Neural progenitor cell (in vitro differentiated cells): ENCODE results near the gene FUT7. TPM values are rescaled to one million over a fixed set of nuclear protein-coding genes. Genes with fewer than 3 reads are reported as not detected.

Experiments
- DNase-seq: peaks from one replicate; pipeline ENCODE4 v3.0.0-alpha.2; 2016; ENCODE audit warnings: low spot score
- H2AFZ ChIP-seq: fragments of 200-600 bp; sonication (generic); replicated peaks from 2 replicates; pipeline ENCODE4 v1.6.1; 2016; ENCODE audit warnings: antibody characterized with exemption
- H3F3A ChIP-seq: fragments of 200-600 bp; sonication (generic); 2 replicates; pipeline ENCODE4 v1.6.1; 2016; ENCODE audit warnings: antibody characterized with exemption, low read depth
- H3K27ac ChIP-seq: fragments of 200-600 bp; sonication (generic); 2 replicates; pipeline ENCODE4 v1.5.1; 2016; ENCODE audit warnings: mild to moderate bottlenecking
- H3K27me3 ChIP-seq: fragments of 200-600 bp; sonication (generic); 2 replicates; pipeline ENCODE4 v1.6.1; 2016; ENCODE audit warnings: mild to moderate bottlenecking, moderate library complexity
- H3K36me3 ChIP-seq: fragments of 200-600 bp; sonication (generic); 2 replicates; pipeline ENCODE4 v1.5.1; 2016
- H3K4me1 ChIP-seq: fragments of 200-600 bp; sonication (generic); 2 replicates; pipeline ENCODE4 v1.6.1; 2016; ENCODE audit warnings: mixed run types
- H3K4me2 ChIP-seq: fragments of 200-600 bp; sonication (generic); 2 replicates; pipeline ENCODE4 v1.6.1; 2016
- H3K4me3 ChIP-seq: fragments of 200-600 bp; sonication (generic); 2 replicates; pipeline ENCODE4 v1.5.1; 2016
- H3K79me2 ChIP-seq: fragments of 200-600 bp; sonication (generic); 2 replicates; pipeline ENCODE4 v1.6.1; 2016; ENCODE audit warnings: low read depth
- H3K9ac ChIP-seq: fragments of 200-600 bp; sonication (generic); 2 replicates; pipeline ENCODE4 v1.6.1; 2016
- H3K9me3 ChIP-seq: fragments of 200-600 bp; sonication (generic); 2 replicates; pipeline ENCODE4 v1.5.1; 2016; ENCODE audit warnings: low read depth
- H4K20me1 ChIP-seq: fragments of 200-600 bp; sonication (generic); 2 replicates; pipeline ENCODE4 v1.6.1; 2016; ENCODE audit warnings: low read depth
- H3K27ac Mint-ChIP-seq: 3 replicates; pipeline ENCODE4 v1.8.0; 2021; ENCODE audit warnings: mixed read lengths
- H3K27me3 Mint-ChIP-seq: 2 replicates; pipeline ENCODE4 v1.8.0; 2022; ENCODE audit warnings: low read depth, mild to moderate bottlenecking, inconsistent platforms, moderate library complexity, mixed read lengths; ENCODE audit not compliant: insufficient read depth
- H3K36me3 Mint-ChIP-seq: 3 replicates; pipeline ENCODE4 v1.8.0; 2021; ENCODE audit warnings: mixed read lengths
- H3K4me1 Mint-ChIP-seq: 3 replicates; pipeline ENCODE4 v1.8.0; 2021; ENCODE audit warnings: mixed read lengths
- H3K4me3 Mint-ChIP-seq: 3 replicates; pipeline ENCODE4 v1.8.0; 2021; ENCODE audit warnings: mild to moderate bottlenecking, moderate library complexity, mixed read lengths
- H3K9me3 Mint-ChIP-seq: 3 replicates; pipeline ENCODE4 v1.8.0; 2020; ENCODE audit warnings: mixed read lengths
- EZH2 ChIP-seq: fragments of 200-600 bp; sonication (generic); IDR thresholded peaks from 2 replicates; pipeline ENCODE4 v1.6.1; 2017; ENCODE audit warnings: antibody characterized with exemption, mild to moderate bottlenecking, moderate library complexity
- EZH2phosphoT487 ChIP-seq: fragments of 200-600 bp; sonication (generic); IDR thresholded peaks from 2 replicates; pipeline ENCODE4 v1.6.1; 2017; ENCODE audit warnings: antibody characterized with exemption
- total RNA-seq: library from RNA; depleted of rRNA; stranded (reverse); fragments of >200 nt; gene quantifications from 2 replicates; pipeline ENCODE4 v1.2.3, GENCODE V29; 2015; ENCODE audit warnings: low replicate concordance
- TF ChIP-seq, protein P1 (sequence below): fragments of 200-600 bp; sonication (generic); IDR thresholded peaks from 2 replicates; pipeline ENCODE4 v1.5.1; 2017; ENCODE audit warnings: antibody characterized with exemption, mild to moderate bottlenecking

FUT7 gene
- total RNA-seq, 1 donor from 2014 or later = not detected

- TF ChIP-seq EZH2phosphoT487 (no peak), EZH2 (no peak)
- TF ChIP-seq, protein P1, sequence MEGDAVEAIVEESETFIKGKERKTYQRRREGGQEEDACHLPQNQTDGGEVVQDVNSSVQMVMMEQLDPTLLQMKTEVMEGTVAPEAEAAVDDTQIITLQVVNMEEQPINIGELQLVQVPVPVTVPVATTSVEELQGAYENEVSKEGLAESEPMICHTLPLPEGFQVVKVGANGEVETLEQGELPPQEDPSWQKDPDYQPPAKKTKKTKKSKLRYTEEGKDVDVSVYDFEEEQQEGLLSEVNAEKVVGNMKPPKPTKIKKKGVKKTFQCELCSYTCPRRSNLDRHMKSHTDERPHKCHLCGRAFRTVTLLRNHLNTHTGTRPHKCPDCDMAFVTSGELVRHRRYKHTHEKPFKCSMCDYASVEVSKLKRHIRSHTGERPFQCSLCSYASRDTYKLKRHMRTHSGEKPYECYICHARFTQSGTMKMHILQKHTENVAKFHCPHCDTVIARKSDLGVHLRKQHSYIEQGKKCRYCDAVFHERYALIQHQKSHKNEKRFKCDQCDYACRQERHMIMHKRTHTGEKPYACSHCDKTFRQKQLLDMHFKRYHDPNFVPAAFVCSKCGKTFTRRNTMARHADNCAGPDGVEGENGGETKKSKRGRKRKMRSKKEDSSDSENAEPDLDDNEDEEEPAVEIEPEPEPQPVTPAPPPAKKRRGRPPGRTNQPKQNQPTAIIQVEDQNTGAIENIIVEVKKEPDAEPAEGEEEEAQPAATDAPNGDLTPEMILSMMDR = no peak
- H3K36me3 ChIP-seq = no peaks in the 10 kb centered on the region
- peaks cover 5% of the 10 kb centered on the region for H3K27me3 Mint-ChIP-seq
These were observed 9.2 kb upstream of the FUT7 start for GRCh38 chr9:137041124-137041523.

DNA sequence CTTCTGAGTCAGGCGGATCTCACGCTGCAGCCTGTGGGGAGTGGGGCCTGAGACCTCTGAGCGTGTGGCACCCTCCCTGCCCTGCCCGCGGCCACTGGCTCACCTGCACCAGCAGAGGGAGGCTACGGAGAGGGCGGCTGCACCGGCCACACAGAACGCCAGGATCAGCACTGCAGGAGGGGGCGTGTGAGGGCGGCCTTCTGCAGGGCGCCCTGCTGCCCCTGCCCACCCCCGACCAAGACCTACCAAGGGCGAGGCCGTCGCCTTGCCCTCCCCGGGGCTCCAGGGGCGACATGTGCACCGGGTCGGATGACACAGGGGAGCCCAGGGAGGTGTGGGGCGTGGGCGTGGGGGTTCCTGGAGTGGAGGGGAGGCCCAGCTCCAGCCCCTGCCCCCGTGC lies 8.7 kb upstream of the FUT7 start:
- no peak overlapping the region for H3K27ac ChIP-seq
- no peak overlapping the region for H2AFZ ChIP-seq
- no peak overlapping the region for H3K9ac ChIP-seq
- no peaks in the 10 kb centered on the region for H3K79me2 ChIP-seq
- Mint-ChIP-seq H3K4me1 (peaks cover 4% of the 10 kb centered on the region), H3K27ac (no peak overlapping the region), H3K4me3 (no peak overlapping the region), H3K36me3 (no peaks in the 10 kb centered on the region), H3K9me3 (no peaks in the 10 kb centered on the region), H3K27me3 (peaks cover 5% of the 10 kb centered on the region)
- peaks cover 6% of the 10 kb centered on the region for H3K4me1 ChIP-seq
- no peaks in the 10 kb centered on the region for H3K36me3 ChIP-seq
- peaks cover 19% of the 10 kb centered on the region for H3K27me3 ChIP-seq
- peaks cover 5% of the 10 kb centered on the region for H3F3A ChIP-seq
- H3K4me3 ChIP-seq = no peak overlapping the region
- H3K4me2 ChIP-seq = no peak overlapping the region
- H3K9me3 ChIP-seq = no peaks in the 10 kb centered on the region
- peaks cover 32% of the 10 kb centered on the region for H4K20me1 ChIP-seq
- DNase-seq = no peak
- TF ChIP-seq, protein P1 = no peak
- TF ChIP-seq EZH2phosphoT487 (no peak), EZH2 (no peak)

More at GRCh38 chr9:137041124-137041523, 9.2 kb upstream of the FUT7 start:
- Histone ChIP-seq H3K79me2 (no peaks in the 10 kb centered on the region), H3K4me1 (peaks cover 6% of the 10 kb centered on the region), H2AFZ (no peak overlapping the region), H3K27ac (no peak overlapping the region), H3F3A (peaks cover 5% of the 10 kb centered on the region), H3K9ac (no peak overlapping the region), H3K4me3 (no peak overlapping the region), H3K27me3 (peaks cover 22% of the 10 kb centered on the region), H3K4me2 (no peak overlapping the region), H3K9me3 (no peaks in the 10 kb centered on the region), H4K20me1 (peaks cover 32% of the 10 kb centered on the region)
- Mint-ChIP-seq H3K27ac (no peak overlapping the region), H3K36me3 (no peaks in the 10 kb centered on the region), H3K4me1 (peaks cover 4% of the 10 kb centered on the region), H3K9me3 (no peaks in the 10 kb centered on the region), H3K4me3 (no peak overlapping the region)
- DNase-seq = no peak

GRCh38 chr9:137039611-137040366 lies 7.9 kb upstream of the FUT7 start:
- peaks cover under 1% of the 10 kb centered on the region for H3K4me1 ChIP-seq
- peaks cover 26% of the 10 kb centered on the region for H4K20me1 ChIP-seq
- no peak overlapping the region for H3K27ac ChIP-seq
- TF ChIP-seq EZH2 (no peak), EZH2phosphoT487 (no peak)
- TF ChIP-seq, protein P1 = no peak
- H3K36me3 ChIP-seq = no peaks in the 10 kb centered on the region
- H3K9ac ChIP-seq = no peak overlapping the region
- H2AFZ ChIP-seq = no peak overlapping the region
- no peak overlapping the region for H3K4me3 ChIP-seq
- no peak overlapping the region for H3K27ac Mint-ChIP-seq
- no peaks in the 10 kb centered on the region for H3K9me3 Mint-ChIP-seq
- H3K27me3 Mint-ChIP-seq = peaks cover 1% of the 10 kb centered on the region
- no peaks in the 10 kb centered on the region for H3K79me2 ChIP-seq
- peaks cover 11% of the 10 kb centered on the region for H3K27me3 ChIP-seq
- H3K4me2 ChIP-seq = no peak overlapping the region
- no peaks in the 10 kb centered on the region for H3K36me3 Mint-ChIP-seq
- H3K4me1 Mint-ChIP-seq = peaks cover 2% of the 10 kb centered on the region
- H3K9me3 ChIP-seq = no peaks in the 10 kb centered on the region
- H3K4me3 Mint-ChIP-seq = no peak overlapping the region
- H3F3A ChIP-seq = peaks cover 5% of the 10 kb centered on the region
- DNase-seq = no peak
